ENCODE measurements around the gene GALNTL6. TPM values are rescaled to one million over a fixed set of nuclear protein-coding genes. Genes with fewer than 3 reads are reported as not detected.

Gene GALNTL6
- polyA plus RNA-seq, 1 donor (not counting 4 experiments of a cell fraction or from before 2014, with no cell fraction given): not detected

- no peak overlapping the region for H3K4me3 ChIP-seq (ENCODE audit: control insufficient read depth in 2 of 3, extremely low read depth in 1 of 3, insufficient read depth in 2 of 3, low read depth in 1 of 3, low read length in 3 of 3)
- H3K27ac ChIP-seq (ENCODE audit: control insufficient read depth, insufficient read depth, low read length): no peak overlapping the region
- dilution Hi-C loops (cut with MboI; ENCODE audit: extremely low pct_ligation_motif_present, low sequenced_read_pairs): no loop called here
- no peaks in the 10 kb centered on the region for H3K36me3 ChIP-seq (ENCODE audit: control insufficient read depth in 2 of 2, extremely low read depth in 1 of 2, insufficient read depth in 2 of 2, low read length in 2 of 2)
- H3K79me2 ChIP-seq (ENCODE audit: control insufficient read depth, insufficient read depth, low read length): no peaks in the 10 kb centered on the region
- no peaks in the 10 kb centered on the region for H4K20me1 ChIP-seq (ENCODE audit: control insufficient read depth, extremely low read depth, insufficient read depth, low read length)
- no peaks in the 10 kb centered on the region for H3K9me3 ChIP-seq (ENCODE audit: control insufficient read depth, low read depth, low read length)
- no peaks in the 10 kb centered on the region for H3K4me1 ChIP-seq (ENCODE audit: control insufficient read depth, extremely low read depth, insufficient read depth, low read length)
- FAIRE-seq (no peak), DNase-seq (ENCODE audit: low read depth, low spot score) (no peak)
- no peaks in the 10 kb centered on the region for H3K27me3 ChIP-seq (ENCODE audit: control insufficient read depth, extremely low read depth, insufficient read depth, low read length)
- no peaks in the 10 kb centered on the region for H3K9me1 ChIP-seq (ENCODE audit: control insufficient read depth, extremely low read depth, insufficient read depth, low read length)
- H3K4me2 ChIP-seq (ENCODE audit: control insufficient read depth, extremely low read depth, insufficient read depth, low read depth, low read length): no peak overlapping the region
- no peak overlapping the region for H3K9ac ChIP-seq (ENCODE audit: control insufficient read depth, extremely low read depth, insufficient read depth, low read length)
- no peak overlapping the region for H2AFZ ChIP-seq (ENCODE audit: control insufficient read depth, low read length)
- TF ChIP-seq EZH2 (IDR thresholded peaks at IDR 0.05; ENCODE audit: low read length): no peak
- no peak for TF ChIP-seq CTCF (optimal IDR thresholded peaks at IDR 0.05 in 1 of 3, IDR thresholded peaks at IDR 0.05 in 1 of 3, conservative IDR thresholded peaks at IDR 0.05 in 1 of 3; ENCODE audit: extremely low read depth in 1 of 3, insufficient read depth in 2 of 3, low read length in 3 of 3)
Observed at GRCh38 chr4:173057901-173058300, 1244.7 kb downstream of the GALNTL6 start.

GRCh38 chr4:173061160-173061559 is 1248.0 kb downstream of the GALNTL6 start:
- Histone ChIP-seq H3K4me2 (ENCODE audit: control insufficient read depth, extremely low read depth, insufficient read depth, low read depth, low read length) (no peak overlapping the region), H2AFZ (ENCODE audit: control insufficient read depth, low read length) (no peak overlapping the region), H3K27ac (ENCODE audit: control insufficient read depth, insufficient read depth, low read length) (no peak overlapping the region), H3K79me2 (ENCODE audit: control insufficient read depth, insufficient read depth, low read length) (no peaks in the 10 kb centered on the region), H3K9me3 (ENCODE audit: control insufficient read depth, low read depth, low read length) (no peaks in the 10 kb centered on the region), H3K36me3 (ENCODE audit: control insufficient read depth in 2 of 2, extremely low read depth in 1 of 2, insufficient read depth in 2 of 2, low read length in 2 of 2) (no peaks in the 10 kb centered on the region), H3K4me3 (ENCODE audit: control insufficient read depth in 2 of 3, extremely low read depth in 1 of 3, insufficient read depth in 2 of 3, low read depth in 1 of 3, low read length in 3 of 3) (no peak overlapping the region), H4K20me1 (ENCODE audit: control insufficient read depth, extremely low read depth, insufficient read depth, low read length) (no peaks in the 10 kb centered on the region), H3K4me1 (ENCODE audit: control insufficient read depth, extremely low read depth, insufficient read depth, low read length) (no peaks in the 10 kb centered on the region), H3K9me1 (ENCODE audit: control insufficient read depth, extremely low read depth, insufficient read depth, low read length) (no peaks in the 10 kb centered on the region), H3K9ac (ENCODE audit: control insufficient read depth, extremely low read depth, insufficient read depth, low read length) (no peak overlapping the region), H3K27me3 (ENCODE audit: control insufficient read depth, extremely low read depth, insufficient read depth, low read length) (no peaks in the 10 kb centered on the region)
- TF ChIP-seq CTCF (optimal IDR thresholded peaks at IDR 0.05 in 1 of 3, IDR thresholded peaks at IDR 0.05 in 1 of 3, conservative IDR thresholded peaks at IDR 0.05 in 1 of 3; ENCODE audit: extremely low read depth in 1 of 3, insufficient read depth in 2 of 3, low read length in 3 of 3) (no peak), EZH2 (IDR thresholded peaks at IDR 0.05; ENCODE audit: low read length) (no peak)
- FAIRE-seq: no peak
- dilution Hi-C loops (cut with MboI; ENCODE audit: extremely low pct_ligation_motif_present, low sequenced_read_pairs): no loop called here
- no peak for DNase-seq (ENCODE audit: low read depth, low spot score)

All from keratinocyte (primary cell).